ENCODE data around the gene ERV3-1.
A peak's percentile ranks its signal among the peaks of the same experiment; 100 is the strongest.
"Not testable (repeated sequence)": the region's sequence is repeated elsewhere in the genome, so short reads cannot be mapped to it uniquely, and the experiment has no call there.

ERV3-1 gene

DNA sequence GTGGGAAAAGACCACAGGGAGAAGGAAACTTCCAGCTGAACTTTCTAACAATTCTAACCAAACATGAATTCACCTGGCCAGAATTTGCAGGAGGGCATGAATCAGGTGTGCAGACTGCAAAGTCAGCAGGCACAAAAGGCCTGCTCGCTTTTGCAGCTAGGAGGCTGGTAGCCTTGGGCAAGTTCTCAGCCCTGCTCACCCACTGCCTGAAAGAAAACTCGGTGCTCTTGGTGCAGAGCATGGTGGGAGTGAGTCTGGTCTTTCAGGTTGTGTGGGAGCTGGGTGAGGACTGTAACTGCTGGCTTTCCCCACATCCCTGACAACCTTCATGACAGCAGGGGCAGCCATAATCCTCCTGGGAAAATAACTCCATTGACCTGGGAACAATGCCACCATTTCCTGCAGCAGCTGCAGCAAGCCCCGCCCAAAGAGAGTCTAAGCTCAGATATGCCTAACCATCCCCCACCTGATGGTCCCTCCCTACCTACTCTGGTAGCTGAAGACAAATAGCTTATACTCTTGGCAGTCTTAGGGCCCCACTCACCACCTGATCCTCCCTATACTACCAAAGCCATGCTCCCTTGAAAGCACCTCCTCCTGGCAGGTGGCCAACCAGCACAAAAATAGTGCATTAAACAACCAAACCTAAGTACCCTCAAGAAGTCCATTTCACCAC lies 47.3 kb downstream of the ERV3-1 start:
- TF ChIP-seq POLR2A (IDR thresholded peaks at IDR 0.05; ENCODE audit: low read depth, low read length): no peak
- FAIRE-seq: no peak
- no peak for DNase-seq (ENCODE audit: insufficient read length, low spot score)

DNA sequence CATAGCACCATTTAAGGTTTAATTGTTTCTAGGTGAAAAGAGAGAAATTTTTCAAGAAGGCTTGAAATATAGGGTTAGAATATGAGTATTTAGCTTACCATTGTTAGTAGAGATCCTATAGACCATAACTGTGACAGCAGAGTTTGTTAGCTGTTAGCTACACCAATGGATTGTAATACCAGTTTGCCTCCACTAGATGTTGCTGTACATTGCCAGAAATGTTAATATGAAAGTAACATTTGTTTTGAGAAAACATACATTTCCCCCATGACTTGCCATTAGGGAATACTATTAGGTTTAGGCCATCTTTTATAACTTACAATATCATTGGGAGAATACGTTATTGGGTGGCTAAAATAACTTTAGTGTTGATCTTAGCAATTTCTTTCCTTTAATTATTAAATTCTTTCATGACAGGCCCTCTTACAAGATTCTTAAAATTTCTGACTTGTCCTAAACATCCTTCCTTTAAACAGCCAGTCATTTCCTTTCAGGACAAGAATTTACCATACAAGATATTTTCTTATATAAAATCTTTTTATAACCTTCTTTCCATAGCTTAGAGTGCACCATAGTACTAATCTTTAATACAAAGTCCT lies 55.1 kb downstream of the ERV3-1 start:
- FAIRE-seq (peak; percentile 87), DNase-seq (ENCODE audit: insufficient read length, low spot score) (peak; percentile 18)
- no peak for TF ChIP-seq POLR2A (IDR thresholded peaks at IDR 0.05; ENCODE audit: low read depth, low read length)

DNA sequence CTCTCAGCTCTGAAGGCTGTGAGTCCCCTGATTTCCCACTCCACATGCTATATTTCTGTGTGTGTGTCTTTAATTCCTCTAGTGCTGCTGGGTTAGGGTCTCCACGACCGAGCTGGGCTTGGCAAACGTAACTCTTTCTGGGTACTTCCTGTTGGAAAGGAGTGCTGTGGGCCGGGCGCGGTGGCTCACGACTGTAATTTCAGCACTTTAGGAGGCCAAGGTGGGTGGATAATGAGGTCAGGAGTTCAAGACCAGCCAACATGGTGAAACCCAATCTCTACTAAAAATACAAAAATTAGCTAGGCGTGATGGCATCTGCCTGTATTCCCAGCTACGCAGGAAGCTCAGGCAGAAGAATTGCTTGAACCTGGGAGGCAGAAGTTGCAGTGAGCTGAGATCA lies 55.8 kb downstream of the ERV3-1 start:
- FAIRE-seq; DNase-seq (ENCODE audit: insufficient read length, low spot score): not testable (repeated sequence)

DNA sequence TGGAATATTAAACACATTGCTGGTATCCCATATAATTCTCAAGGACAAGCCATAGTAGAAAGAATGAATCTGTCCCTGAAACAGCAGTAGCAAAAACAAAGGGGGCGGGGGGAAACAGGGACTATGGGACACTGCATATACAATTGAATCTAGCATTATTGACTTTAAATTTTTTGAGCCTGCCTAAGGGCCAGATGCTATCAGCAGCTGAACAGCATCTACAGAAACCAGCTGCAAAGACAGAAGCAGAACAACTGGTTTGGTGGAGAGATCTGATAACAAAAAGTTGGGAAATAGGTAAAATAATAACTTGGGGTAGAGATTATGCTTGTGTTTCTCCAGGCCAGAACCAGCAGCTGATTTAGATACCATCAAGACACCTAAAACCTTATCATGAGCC lies 57.7 kb downstream of the ERV3-1 start:
- not testable (repeated sequence) for FAIRE-seq; DNase-seq (ENCODE audit: insufficient read length, low spot score)

- no peak for DNase-seq (ENCODE audit: insufficient read length, low spot score)
- no peak for TF ChIP-seq POLR2A (IDR thresholded peaks at IDR 0.05; ENCODE audit: low read depth, low read length)
- FAIRE-seq: no peak
Measured at GRCh38 chr7:64947252-64948000, 59.1 kb downstream of the ERV3-1 start.

DNA sequence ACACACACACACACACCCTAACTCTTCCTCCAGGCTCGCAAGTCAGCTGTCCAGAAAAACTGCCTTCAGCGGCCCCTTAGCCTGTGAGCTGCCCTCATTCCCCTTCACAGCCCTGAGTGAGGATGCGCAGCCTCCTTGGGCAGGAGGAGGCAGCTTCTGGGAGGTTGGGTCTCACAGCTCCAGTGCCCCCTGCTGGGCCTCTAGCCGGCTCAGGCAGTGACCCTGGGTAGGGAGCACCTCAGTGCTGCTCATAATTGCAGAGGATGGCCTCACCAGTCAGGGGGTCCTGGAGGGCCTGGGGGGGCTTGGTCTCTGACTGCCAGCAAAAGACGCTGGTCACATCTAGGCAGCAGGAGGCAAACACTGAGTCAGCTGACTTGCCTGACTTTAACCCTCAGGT lies 59.7 kb downstream of the ERV3-1 start:
- TF ChIP-seq POLR2A (IDR thresholded peaks at IDR 0.05; ENCODE audit: low read depth, low read length): no peak
- no peak for DNase-seq (ENCODE audit: insufficient read length, low spot score)
- FAIRE-seq: no peak

DNA sequence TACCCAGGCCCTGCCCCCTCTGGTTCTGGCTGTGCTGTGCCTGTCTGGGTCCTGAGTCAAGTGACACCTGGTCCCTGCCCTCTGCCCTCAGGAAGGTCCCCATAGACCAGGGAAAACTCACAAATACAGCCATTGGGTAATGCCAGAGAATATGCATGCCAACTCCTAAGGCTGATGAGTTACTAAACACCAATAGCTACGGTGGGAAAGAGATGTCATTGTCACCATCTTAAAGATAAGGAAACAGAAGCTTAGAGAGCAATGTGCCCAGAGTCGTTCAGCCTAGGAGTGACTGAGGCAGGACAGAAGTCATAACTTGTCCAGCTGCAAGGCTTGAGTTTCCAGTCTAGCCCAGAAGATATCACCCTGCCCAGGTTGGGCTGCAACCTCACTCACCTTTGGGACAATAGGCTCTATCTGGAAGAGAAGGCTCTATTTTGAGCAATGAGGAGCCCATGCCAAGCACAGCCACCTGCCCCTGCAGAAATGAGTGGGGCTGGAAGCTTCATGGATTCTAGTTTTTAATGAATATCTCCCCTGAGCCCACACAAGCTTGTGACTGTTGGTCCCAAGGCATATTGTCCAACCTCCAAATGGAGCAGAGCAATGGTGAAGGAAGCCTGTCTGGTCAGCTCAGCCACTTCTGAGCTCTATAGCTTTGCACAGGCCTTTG lies 60.8 kb downstream of the ERV3-1 start:
- DNase-seq (ENCODE audit: insufficient read length, low spot score) (no peak), FAIRE-seq (no peak)
- no peak for TF ChIP-seq POLR2A (IDR thresholded peaks at IDR 0.05; ENCODE audit: low read depth, low read length)

GRCh38 chr7:64944667-64945502 lies 61.6 kb downstream of the ERV3-1 start:
- DNase-seq (ENCODE audit: insufficient read length, low spot score); FAIRE-seq: not testable (repeated sequence)
